ENCODE measurements around the gene SLAIN2.
A peak's percentile ranks its signal among the peaks of the same experiment; 100 is the strongest.
"Not testable (repeated sequence)": the region's sequence is repeated elsewhere in the genome, so short reads cannot be mapped to it uniquely, and the experiment has no call there.

SLAIN2 gene

DNA sequence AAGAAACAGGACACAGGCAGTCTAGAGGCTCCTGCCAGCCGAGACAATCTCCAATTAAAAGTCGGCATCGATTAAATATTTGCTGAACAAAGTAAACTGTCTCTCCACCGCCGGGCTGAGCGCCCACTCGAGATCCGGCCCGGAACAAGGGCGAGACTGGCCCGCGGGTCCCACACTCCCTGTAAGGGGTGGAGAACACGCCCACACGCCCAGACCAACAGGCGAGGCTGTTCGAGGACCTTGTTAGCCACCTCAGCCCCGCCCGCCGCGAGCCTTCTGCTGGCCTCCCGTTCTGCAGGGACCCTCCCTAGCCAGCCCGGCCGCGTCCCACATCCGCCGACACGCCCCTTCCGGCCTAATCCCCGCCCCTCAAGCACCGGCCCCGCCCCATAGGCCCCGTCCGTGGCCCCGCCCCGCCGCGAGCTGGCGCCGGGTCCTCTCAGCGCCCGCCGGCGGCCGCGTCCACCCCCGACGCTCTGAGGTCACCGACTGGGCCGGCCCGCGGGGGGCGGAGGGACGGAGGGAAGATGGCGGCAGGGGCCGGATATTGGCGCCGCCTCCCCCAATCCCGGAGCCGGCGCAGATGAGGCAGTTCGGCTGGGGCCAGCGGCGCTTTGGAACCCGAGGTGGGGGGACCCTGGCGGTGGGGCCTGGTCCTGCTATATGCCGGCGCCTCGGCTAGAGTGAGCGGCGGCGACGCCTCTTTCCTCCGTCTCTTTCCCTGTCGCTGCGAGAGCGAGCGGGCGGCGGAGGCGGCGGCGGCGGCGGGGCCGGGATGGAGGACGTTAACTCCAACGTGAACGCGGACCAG lies at the start of gene SLAIN2:
TSS of gene SLAIN2 (plus strand) at position 565 of the 811 bp plus-strand sequence. CDS start at position 776, 211 bp downstream.
- TF ChIP-seq JUND (IDR thresholded peaks at IDR 0.05; ENCODE audit: low read depth) = no peak
- in situ Hi-C loops (cut with HindIII; ENCODE audit: low pct_unique_long_range_greater_than_20kb, low sequenced_read_pairs) = no loop called here
- DNase-seq (ENCODE audit: low read depth in 1 of 2, low spot score in 1 of 2) = peak; percentile 91 to 96

DNA sequence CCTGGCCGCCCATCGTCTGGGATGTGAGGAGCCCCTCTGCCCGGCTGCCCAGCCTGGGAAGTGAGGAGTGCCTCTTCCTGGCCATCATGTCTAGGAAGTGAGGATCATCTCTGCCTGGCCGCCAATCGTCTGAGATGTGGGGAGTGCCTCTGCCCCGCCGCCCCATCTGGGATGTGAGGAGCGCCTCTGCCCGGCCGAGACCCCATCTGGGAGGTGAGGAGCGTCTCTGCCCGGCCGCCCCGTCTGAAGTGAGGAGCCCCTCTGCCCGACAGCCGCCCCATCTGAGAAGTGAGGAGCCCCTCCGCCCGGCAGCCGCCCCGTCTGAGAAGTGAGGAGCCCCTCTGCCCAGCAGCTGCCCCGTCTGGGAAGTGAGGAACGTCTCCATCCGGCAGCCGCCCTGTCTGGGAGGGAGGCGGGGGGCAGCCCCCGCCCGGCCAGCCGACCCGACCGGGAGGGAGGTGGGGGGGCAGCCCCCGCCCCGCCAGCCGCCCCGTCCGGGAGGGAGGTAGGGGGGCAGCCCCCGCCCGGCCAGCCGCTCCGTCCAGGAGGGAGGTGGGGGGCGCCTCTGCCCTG lies 49.0 kb upstream of the SLAIN2 start:
- DNase-seq (ENCODE audit: low read depth in 1 of 2, low spot score in 1 of 2); in situ Hi-C loops (cut with HindIII; ENCODE audit: low pct_unique_long_range_greater_than_20kb, low sequenced_read_pairs): not testable (repeated sequence)

DNA sequence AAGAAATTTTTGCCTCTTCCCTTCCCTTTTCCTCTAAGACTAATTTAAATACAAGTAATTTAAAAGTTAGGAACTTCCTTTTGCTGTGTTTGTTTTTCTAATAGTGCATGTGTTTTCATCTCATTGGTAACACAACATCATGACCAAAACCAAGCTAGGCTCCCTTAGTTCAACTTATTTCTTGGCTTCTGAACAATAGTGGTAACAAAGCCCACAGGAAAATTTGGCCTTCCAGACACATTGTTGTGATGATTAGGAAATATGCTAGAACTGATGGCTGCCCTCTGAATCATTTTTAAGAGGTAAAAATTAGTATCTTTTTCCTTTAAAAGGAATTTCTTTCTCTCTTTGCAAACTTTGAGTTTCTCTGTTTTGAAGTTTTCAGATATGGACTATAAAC lies 46.2 kb upstream of the SLAIN2 start:
- in situ Hi-C loops (cut with HindIII; ENCODE audit: low pct_unique_long_range_greater_than_20kb, low sequenced_read_pairs) = no loop called here
- no peak for DNase-seq (ENCODE audit: low read depth in 1 of 2, low spot score in 1 of 2)
- TF ChIP-seq JUND (IDR thresholded peaks at IDR 0.05; ENCODE audit: low read depth) = no peak

DNA sequence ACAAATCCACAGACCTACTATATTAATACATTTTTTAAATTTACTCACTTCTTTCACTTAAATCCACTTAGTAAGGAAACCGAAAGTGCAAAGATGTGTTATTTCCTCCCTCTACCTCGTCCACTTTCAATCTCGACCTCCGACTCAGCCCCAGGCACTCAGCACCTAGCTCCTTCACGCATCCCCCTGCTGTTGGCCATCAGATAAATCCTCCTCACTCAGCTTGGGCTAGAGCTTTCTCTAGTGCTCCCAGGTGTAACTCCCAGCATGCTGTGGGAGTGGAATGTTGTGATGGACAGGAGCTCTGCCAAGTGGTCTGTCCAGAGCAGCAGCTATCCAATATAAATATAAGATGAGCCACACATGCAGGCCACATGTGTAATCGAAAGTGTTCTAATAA lies 45.0 kb upstream of the SLAIN2 start:
- peak in 1 of 2 experiments; percentile 10 for DNase-seq (ENCODE audit: low read depth in 1 of 2, low spot score in 1 of 2)
- TF ChIP-seq JUND (IDR thresholded peaks at IDR 0.05; ENCODE audit: low read depth) = no peak
- in situ Hi-C loops (cut with HindIII; ENCODE audit: low pct_unique_long_range_greater_than_20kb, low sequenced_read_pairs) = no loop called here

DNA sequence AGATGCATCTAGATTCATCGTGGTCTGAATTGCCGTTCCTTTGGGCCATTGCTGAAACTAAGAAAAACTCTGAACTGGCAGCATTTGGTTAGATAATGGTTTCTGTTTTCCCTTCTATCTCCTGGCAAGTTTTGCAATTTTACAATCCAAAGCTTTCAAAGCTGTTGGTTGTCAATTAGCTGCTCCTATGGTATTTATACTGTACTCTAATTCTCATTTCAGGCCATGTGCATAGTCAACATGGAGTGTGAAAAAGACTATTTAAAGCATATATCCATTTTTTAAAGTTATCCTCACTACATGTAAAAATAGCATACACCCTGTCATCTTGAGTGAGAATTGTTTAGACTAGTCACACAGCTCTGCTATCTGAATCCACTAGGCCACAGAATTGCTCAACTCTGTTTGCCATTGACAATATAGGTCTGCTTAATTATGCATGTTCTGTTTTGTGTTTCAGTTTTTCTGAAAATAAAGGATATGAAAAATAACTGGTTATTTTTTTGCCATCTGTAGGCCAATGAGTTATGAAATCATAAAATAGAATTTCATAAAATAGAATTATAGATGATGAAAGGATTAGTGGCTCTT lies 44.0 kb upstream of the SLAIN2 start:
- no peak for TF ChIP-seq JUND (IDR thresholded peaks at IDR 0.05; ENCODE audit: low read depth)
- no peak for DNase-seq (ENCODE audit: low read depth in 1 of 2, low spot score in 1 of 2)
- in situ Hi-C loops (cut with HindIII; ENCODE audit: low pct_unique_long_range_greater_than_20kb, low sequenced_read_pairs) = no loop called here

DNA sequence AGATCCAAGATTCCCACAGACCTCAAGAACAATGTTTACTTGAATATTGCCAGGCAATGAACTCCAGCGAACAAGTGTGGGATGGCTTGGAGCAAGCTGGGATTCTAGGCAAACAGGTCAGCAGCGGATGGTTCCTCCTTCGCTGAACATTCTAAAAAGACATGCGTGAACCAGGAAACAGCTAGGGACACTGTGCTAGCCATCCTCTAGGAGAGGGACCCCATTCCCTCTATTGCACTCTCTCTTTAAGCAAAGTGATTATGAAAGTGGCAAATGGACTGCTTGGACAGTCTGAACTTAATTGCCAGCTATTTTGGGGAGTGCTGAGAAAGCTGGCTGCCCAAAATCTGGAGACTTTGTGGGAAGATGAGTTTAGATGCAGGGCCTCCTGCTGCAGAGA lies 41.8 kb upstream of the SLAIN2 start:
- TF ChIP-seq JUND (IDR thresholded peaks at IDR 0.05; ENCODE audit: low read depth) = no peak
- peak in 1 of 2 experiments; percentile 12 for DNase-seq (ENCODE audit: low read depth in 1 of 2, low spot score in 1 of 2)
- in situ Hi-C loops (cut with HindIII; ENCODE audit: low pct_unique_long_range_greater_than_20kb, low sequenced_read_pairs) = no loop called here

DNA sequence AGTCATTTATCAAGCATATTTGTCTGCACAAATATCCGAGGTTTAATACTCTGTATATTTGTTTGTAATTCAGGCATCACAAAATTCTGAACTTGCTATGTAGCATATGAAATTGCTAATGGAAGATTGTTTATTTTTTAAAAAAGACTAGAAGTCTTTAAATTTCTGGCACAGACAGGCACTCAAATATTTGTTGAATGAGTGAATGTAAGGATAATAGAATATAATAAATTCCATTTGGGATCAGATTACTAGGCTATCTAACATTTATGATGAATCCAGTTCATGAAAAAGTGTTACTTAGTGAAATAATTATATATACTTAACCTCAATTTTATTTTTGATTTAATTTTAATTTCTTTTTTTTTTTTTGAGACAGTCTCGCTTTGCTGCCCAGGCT lies 41.3 kb upstream of the SLAIN2 start:
- no peak for DNase-seq (ENCODE audit: low read depth in 1 of 2, low spot score in 1 of 2)
- in situ Hi-C loops (cut with HindIII; ENCODE audit: low pct_unique_long_range_greater_than_20kb, low sequenced_read_pairs) = no loop called here

DNA sequence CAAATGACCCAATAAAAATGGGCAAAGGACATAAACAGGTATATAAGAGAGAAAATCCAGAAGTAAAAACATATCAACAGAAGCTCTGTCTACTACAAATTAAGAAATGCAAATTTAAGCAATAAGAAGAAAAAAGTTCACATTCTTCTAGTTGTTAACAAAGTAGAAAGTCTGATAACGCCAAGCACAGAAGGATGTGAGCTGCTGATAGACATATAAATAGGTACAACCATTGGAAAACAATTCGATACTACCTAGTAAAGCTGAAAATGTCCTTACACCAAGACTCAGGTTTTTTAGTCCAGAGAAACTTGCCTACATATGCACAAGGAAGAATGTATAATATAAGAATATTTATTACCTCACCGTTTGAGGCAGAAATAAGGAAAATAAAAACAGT lies 35.8 kb upstream of the SLAIN2 start:
- in situ Hi-C loops (cut with HindIII; ENCODE audit: low pct_unique_long_range_greater_than_20kb, low sequenced_read_pairs) = no loop called here
- no peak for TF ChIP-seq JUND (IDR thresholded peaks at IDR 0.05; ENCODE audit: low read depth)
- no peak for DNase-seq (ENCODE audit: low read depth in 1 of 2, low spot score in 1 of 2)

More for the DNA sequence above, 41.3 kb upstream of the SLAIN2 start:
- TF ChIP-seq JUND (IDR thresholded peaks at IDR 0.05; ENCODE audit: low read depth) = no peak

DNA sequence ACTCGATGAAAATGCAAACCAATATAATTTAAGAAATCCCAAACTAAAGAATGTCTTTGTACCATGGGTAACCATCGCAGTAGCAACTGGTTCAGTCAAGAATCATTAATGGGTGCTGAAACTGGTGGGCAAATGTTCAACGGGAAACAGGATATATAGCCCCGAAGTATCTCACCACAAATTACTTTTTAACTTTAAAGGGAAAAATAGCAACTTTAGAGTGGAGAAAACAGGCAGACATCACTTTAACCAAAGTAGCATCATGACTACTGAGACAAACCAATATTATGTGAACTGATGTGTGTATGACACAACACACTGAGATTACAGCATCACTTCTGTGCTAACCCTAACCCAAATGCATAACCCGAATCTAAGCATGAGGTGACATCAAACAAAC lies 33.8 kb upstream of the SLAIN2 start:
- in situ Hi-C loops (cut with HindIII; ENCODE audit: low pct_unique_long_range_greater_than_20kb, low sequenced_read_pairs) = no loop called here

DNA sequence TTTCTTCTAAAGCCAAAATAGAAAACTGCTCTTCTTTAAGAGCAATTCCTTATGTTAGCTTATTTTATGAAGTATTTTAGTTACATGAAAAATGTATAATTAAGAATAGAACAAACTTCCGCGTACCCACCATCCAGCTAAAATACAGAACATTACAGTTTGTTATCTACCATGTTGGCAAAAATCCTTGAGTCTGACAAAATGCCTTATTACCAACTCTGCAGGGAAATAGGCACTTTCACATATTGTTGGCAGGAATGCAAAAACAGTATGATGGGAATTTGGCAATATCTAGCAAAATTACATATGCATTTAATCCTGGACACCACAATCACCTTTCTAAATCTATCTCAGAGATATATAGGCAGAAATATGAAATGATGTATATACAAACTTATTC lies 32.4 kb upstream of the SLAIN2 start:
- DNase-seq (ENCODE audit: low read depth in 1 of 2, low spot score in 1 of 2) = no peak
- in situ Hi-C loops (cut with HindIII; ENCODE audit: low pct_unique_long_range_greater_than_20kb, low sequenced_read_pairs) = no loop called here
- TF ChIP-seq JUND (IDR thresholded peaks at IDR 0.05; ENCODE audit: low read depth) = no peak

More for the DNA sequence above, 33.8 kb upstream of the SLAIN2 start:
- no peak for DNase-seq (ENCODE audit: low read depth in 1 of 2, low spot score in 1 of 2)
- no peak for TF ChIP-seq JUND (IDR thresholded peaks at IDR 0.05; ENCODE audit: low read depth)

DNA sequence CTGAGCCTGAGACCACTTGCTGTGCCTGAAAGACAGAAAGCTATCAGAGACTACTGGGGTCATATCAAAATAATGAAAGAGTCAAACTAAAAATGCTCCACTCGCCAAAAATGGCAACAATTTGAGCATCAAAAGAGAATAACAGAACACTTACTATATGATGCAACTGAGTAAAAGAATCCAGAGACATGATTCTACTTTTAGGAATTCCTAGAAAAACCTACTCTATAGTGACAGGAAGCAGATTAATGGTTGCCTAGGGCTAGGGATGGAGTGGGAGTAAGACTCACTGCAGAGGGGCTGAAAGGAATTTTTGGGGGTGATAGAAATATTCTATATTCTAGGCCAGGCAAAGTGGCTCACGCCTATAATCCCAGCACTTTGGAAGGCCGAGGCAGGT lies 29.4 kb upstream of the SLAIN2 start:
- in situ Hi-C loops (cut with HindIII; ENCODE audit: low pct_unique_long_range_greater_than_20kb, low sequenced_read_pairs) = no loop called here
- no peak for TF ChIP-seq JUND (IDR thresholded peaks at IDR 0.05; ENCODE audit: low read depth)
- no peak for DNase-seq (ENCODE audit: low read depth in 1 of 2, low spot score in 1 of 2)

DNA sequence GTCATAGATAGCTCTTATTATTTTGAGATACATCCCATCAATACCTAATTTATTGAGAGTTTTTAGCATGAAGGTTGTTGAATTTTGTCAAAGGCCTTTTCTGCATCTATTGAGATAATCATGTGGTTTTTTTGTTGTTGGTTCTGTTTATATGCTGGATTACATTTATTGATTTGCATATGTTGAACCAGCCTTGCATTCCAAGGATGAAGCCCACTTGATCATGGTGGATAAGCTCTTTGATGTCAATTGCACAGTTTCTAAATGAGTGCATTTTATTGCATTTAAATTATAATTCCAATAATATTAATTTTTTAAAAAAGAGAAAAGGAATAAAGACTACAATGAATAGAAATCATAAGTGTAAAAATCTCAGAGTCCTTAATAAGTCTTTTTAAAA lies 26.6 kb upstream of the SLAIN2 start:
- in situ Hi-C loops (cut with HindIII; ENCODE audit: low pct_unique_long_range_greater_than_20kb, low sequenced_read_pairs); DNase-seq (ENCODE audit: low read depth in 1 of 2, low spot score in 1 of 2): not testable (repeated sequence)

Data from T47D (cell line).